HL-60/S4 treated with phorbol 12-myristate 13-acetate at 8.2 ng/mL for 4 days and 3 days (cell line): ENCODE results near the gene EPS8.
"Not testable (repeated sequence)": the region's sequence is repeated elsewhere in the genome, so short reads cannot be mapped to it uniquely, and the experiment has no call there.

Source experiments
- in situ Hi-C: fragments of 300-500 bp; cut with MboI; formaldehyde crosslinking; loops from 2 replicates; pipeline ENCODE4 v1.15.0; 2022; ENCODE audit warnings: low sequenced_read_pairs

EPS8 gene

GRCh38 chr12:15662303-15662980 lies 126.7 kb downstream of the EPS8 start:
- in situ Hi-C loops, result no loop called here

GRCh38 chr12:15651371-15651770 lies 137.8 kb downstream of the EPS8 start:
- in situ Hi-C loops, result no loop called here

- in situ Hi-C loops, result no loop called here
These were observed 138.6 kb downstream of the EPS8 start for GRCh38 chr12:15650399-15651128.

- in situ Hi-C loops, result no loop called here
These were observed 139.8 kb downstream of the EPS8 start for GRCh38 chr12:15649347-15649746.

GRCh38 chr12:15648558-15648957 lies 140.6 kb downstream of the EPS8 start:
- in situ Hi-C loops, result no loop called here

GRCh38 chr12:15646581-15646980 lies 142.6 kb downstream of the EPS8 start:
- in situ Hi-C loops, result no loop called here

GRCh38 chr12:15644700-15645099 lies 144.5 kb downstream of the EPS8 start:
- in situ Hi-C loops, result no loop called here

- in situ Hi-C loops, result no loop called here
These were observed 151.0 kb downstream of the EPS8 start for GRCh38 chr12:15638231-15638630.

GRCh38 chr12:15636060-15636890 lies 152.9 kb downstream of the EPS8 start:
- in situ Hi-C loops, result no loop called here

- in situ Hi-C loops, result no loop called here
These were observed 155.0 kb downstream of the EPS8 start for GRCh38 chr12:15634010-15634683.

- in situ Hi-C loops, result no loop called here
These were observed 156.0 kb downstream of the EPS8 start for GRCh38 chr12:15633201-15633600.

- in situ Hi-C loops, result no loop called here
These were observed 156.5 kb downstream of the EPS8 start for GRCh38 chr12:15632708-15633107.

- in situ Hi-C loops, result no loop called here
These were observed 158.0 kb downstream of the EPS8 start for GRCh38 chr12:15631007-15631715.

- in situ Hi-C loops, result no loop called here
These were observed 159.4 kb downstream of the EPS8 start for GRCh38 chr12:15629761-15630160.

GRCh38 chr12:15629108-15629507 lies 160.1 kb downstream of the EPS8 start:
- in situ Hi-C loops, result no loop called here

GRCh38 chr12:15627995-15628945 lies 160.9 kb downstream of the EPS8 start:
- in situ Hi-C loops, result no loop called here

GRCh38 chr12:15625075-15625474 lies 164.1 kb downstream of the EPS8 start:
- in situ Hi-C loops, result no loop called here

GRCh38 chr12:15620741-15621539 lies 168.2 kb downstream of the EPS8 start:
- in situ Hi-C loops, result no loop called here

GRCh38 chr12:15616495-15616894 lies 172.7 kb downstream of the EPS8 start:
- in situ Hi-C loops, result not testable (repeated sequence)
